GM19463 (cell line): ENCODE measurements around the gene GALNT5.
A peak's percentile ranks its signal among the peaks of the same experiment; 100 is the strongest.
"Not testable (repeated sequence)": the region's sequence is repeated elsewhere in the genome, so short reads cannot be mapped to it uniquely, and the experiment has no call there.

Source experiments
- ATAC-seq: cut with Tn5 transposase; IDR thresholded peaks from one replicate; pipeline ENCODE4 v1.9.1; 2021; ENCODE audit warnings: mild to moderate bottlenecking, moderate library complexity; ENCODE audit not compliant: unreplicated experiment

Gene GALNT5

DNA sequence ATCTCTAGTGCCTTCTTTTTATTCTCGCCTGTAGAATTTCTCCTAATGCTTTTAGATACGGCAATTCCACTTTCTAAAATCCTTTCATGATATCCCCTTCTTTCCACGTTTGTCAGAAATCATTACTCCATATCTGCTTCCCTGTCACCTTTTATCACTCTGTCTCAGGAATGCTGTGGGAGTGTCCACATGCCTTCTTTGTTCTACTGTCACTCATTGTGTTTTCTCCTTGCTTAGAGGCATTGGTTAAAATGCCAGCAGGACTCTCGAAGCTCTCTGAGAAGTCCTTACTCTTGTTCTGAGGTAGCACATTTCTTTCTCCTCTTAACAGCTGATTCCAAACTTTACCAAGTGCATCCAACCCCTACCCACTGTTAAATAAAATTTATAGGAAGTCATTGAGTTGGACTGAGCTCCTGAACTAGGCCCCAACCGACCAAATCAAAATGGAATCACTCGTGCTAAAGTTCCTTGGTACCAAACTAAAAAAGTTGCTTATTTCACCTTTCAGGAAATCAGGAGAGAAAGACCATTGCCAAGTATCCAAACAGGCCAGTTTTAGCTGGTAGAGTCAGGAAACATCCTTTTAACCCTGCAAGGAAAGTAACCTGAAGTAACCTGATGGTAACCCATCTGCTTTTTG lies 10.6 kb upstream of the GALNT5 start:
- no peak for ATAC-seq

DNA sequence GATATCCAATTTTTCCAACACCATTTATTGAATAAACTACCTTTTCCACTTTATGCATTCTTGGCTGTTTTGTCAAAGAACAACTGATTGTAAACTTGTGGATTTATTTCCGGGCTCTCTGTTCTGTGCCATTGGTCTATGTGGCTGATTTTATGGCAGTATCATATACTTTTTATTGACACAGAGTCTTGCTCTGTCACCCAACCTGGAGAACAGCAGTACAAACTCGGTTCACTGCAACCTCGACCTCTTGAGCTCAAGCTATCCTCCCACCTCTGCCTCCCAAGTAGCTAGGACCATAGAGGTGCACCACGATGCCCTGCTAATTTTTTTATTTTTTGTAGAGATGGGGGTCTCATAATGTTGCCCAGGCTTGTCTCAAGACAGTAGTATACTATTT lies 6.7 kb upstream of the GALNT5 start:
- ATAC-seq = no peak

GRCh38 chr2:157251932-157252331 lies 5.6 kb upstream of the GALNT5 start:
- ATAC-seq = no peak

DNA sequence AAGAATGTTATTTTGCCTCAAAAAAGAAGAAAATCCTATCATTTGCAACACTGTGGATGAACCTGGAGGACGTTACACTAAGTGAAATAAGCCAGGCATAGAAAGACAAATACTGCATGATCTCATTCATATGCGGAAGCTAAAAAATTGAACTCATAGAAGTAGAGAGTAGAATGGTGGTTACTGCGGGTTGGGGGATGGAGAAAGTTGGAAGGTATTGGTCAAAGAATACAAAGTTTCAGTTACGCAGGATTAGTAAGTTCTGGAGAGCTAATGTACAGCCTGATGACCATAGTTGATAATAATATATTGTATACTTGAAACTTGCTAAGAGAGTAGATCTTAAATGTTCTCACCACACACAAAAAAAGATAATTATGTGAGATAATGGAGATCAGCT lies 5.0 kb upstream of the GALNT5 start:
- ATAC-seq = no peak

GRCh38 chr2:157254041-157254440 lies 3.5 kb upstream of the GALNT5 start:
- ATAC-seq = no peak

DNA sequence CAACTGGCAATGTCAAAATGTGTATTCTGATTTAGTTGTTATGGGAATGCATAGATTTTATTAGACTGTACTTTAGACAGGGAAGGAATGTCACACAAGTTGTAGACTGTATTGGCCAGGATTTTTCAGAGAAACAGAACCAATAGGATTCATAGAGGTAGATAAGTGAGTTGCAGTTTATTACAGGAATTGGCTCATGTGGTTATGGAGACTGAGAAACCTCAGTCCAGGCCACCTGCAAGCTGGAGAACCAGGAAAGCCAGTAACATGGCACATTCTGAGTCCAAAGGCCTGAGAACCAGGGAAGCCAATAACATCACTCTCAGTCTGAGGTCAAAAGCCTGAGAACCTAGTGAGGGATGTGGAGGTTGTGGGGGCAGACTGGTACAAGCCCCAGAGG lies 1.8 kb upstream of the GALNT5 start:
- no peak for ATAC-seq

DNA sequence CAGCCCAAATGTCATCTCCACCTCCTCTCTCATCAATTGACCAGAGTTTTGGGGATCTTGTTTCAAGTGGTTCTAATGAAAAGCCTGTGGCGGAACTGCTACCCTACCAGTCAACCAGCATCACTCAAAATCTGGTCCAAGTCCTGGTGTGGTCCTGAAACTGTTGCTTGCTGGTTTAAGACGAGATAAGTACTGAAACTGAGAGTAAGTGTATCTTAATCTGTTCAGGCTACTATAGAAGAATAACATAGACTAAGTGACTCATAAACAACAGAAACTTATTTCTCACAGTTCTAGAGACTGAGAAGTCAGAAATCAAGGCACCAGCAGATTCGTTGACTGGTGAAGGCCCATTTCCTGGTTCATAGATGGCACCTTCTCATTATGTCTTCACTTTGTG lies 879 bp upstream of the GALNT5 start:
- peak; percentile 90 for ATAC-seq

DNA sequence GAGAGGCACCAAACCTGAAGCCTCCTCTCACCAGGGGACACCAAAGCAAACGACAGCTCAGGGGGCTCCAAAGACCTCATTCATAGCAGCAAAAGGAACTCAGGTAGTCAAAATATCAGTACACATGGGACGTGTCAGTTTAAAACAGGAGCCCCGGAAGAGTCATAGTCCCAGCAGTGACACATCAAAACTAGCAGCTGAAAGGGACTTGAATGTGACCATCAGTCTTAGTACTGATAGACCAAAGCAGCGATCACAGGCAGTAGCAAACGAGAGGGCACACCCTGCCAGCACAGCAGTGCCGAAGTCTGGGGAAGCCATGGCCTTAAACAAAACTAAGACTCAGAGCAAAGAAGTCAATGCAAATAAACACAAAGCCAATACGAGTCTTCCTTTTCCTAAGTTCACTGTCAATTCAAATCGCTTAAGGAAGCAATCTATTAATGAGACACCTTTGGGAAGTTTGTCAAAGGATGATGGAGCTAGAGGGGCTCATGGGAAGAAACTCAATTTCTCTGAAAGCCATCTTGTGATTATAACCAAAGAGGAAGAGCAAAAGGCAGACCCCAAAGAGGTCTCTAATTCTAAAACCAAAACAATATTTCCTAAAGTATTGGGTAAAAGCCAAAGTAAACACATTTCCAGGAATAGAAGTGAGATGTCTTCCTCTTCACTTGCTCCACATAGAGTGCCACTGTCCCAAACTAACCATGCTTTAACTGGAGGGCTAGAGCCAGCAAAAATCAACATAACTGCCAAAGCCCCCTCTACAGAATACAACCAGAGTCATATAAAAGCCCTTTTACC lies 1.2 kb downstream of the GALNT5 start:
- no peak for ATAC-seq

DNA sequence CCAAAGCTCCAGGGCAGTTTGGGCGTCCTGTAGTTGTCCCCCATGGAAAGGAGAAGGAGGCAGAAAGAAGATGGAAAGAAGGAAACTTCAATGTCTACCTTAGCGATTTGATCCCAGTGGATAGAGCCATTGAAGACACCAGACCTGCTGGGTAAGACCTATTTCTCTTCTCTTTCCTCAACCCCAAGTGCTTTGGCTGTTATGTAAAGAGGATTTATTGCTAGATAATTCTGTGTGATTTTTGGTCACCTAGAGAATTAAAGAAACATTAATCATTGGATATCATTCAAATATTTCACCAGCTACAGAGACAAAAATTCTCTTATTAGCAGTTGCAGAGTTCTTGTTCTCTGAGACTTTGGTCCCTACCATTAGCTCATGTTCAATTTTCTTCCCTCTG lies 1.9 kb downstream of the GALNT5 start:
- ATAC-seq = no peak

- ATAC-seq = no peak
Measured at GRCh38 chr2:157259960-157260359, 2.5 kb downstream of the GALNT5 start.

GRCh38 chr2:157260533-157261198 lies 3.2 kb downstream of the GALNT5 start:
- ATAC-seq = no peak

- no peak for ATAC-seq
Measured at GRCh38 chr2:157261199-157261782, 3.8 kb downstream of the GALNT5 start.

DNA sequence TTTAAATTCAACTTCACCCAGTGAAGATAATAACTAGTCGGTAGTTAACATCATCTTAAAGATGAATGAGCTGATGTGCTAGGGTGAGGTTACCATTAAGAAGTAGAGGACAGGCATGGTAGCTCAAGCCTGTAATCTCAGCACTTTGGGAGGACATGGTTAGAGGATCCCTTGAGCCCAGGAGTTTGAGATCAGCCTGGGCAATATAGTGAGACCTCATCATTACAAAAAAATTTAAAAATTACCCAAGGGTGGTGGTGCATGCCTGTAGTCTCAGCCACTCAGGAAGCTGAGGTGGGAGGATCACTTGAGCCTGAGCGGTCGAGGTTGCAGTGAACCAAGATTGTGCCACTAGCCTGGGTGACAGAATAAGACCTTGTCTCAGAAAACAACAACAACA lies 4.7 kb downstream of the GALNT5 start:
- no peak for ATAC-seq

- no peak for ATAC-seq
Measured at GRCh38 chr2:157264099-157264498, 6.6 kb downstream of the GALNT5 start.

GRCh38 chr2:157265825-157266224 lies 8.3 kb downstream of the GALNT5 start:
- no peak for ATAC-seq

DNA sequence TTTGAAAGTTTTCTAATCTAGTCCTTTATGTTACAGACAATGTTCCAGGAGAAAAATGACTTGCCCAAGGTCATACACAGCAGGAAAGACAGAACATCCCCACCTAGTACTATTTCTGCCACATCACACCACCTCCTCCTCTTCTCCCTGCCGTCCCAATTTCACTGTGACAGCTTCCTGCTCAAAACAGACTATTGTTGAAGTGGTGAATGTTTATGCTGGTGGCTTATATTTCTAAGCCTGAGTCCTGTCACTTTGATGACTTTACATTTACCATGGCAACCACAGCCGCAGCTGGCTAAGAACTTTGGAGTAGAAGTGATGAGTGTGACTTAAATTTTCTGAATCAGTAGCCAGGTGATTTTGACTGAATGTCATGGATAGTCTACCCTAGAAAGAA lies 10.0 kb downstream of the GALNT5 start:
- ATAC-seq = no peak

DNA sequence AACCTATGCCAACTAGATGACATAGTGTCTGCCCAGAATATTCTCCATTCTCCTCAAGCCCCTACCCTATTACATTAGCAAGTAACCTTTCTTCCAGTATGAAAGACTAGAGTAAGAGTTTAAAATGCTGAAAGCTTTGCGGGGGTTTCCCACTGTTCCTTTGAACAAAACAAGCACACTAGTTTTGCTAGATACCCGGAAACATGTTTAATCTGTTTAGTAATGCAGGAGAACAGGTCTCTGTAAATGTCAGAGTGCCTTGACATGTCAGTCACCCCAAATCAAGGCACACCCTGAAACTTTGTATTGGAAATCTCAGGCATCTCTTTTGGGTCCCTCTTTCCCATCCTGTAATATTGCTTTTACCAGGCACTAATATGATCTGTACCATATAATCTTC lies 11.6 kb downstream of the GALNT5 start:
- ATAC-seq = no peak

DNA sequence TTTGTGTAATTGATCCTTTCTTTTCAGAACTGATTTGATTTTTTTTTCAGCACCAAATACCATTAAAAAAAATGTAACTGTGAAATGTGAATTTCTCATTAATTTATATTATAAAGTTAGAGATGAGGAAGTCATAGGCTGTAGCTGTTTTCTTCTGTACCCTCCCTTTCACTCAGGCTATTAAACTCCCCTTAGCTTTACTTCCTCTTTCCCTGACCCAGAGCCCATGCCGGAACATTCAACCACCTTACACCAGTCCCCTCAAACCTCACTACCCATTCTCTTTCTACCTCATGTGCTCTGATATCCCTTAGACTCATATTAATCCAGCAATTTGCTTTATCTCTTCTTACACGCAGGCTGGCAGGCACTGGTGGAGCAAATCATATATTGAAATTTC lies 12.4 kb downstream of the GALNT5 start:
- ATAC-seq = no peak

GRCh38 chr2:157271590-157272203 lies 14.2 kb downstream of the GALNT5 start:
- ATAC-seq = no peak

DNA sequence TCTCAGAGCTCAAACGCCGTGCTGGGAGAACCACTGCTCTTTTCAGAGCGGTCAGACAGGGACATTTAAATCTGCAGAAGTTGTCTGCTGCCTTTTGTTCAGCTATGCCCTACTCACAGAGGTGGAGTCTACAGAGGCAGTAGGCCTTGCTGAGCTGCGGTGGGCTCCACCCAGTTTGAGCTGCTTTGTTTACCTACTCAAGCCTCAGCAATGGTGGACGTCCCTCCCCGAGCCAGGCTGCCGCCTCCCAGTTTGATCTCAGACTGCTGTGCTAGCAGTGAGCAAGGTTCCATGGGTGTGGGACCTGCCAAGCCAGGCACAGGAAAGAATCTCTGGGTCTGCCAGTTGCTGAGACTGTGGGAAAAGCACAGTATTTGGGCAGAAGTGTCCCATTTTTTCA lies 21.8 kb downstream of the GALNT5 start:
- not testable (repeated sequence) for ATAC-seq

GRCh38 chr2:157281316-157281715 lies 23.8 kb downstream of the GALNT5 start:
- no peak for ATAC-seq
